ENCODE measurements around the gene FHAD1.

- TF ChIP-seq CTCF (IDR thresholded peaks at IDR 0.05) (no peak), POLR2A (IDR thresholded peaks at IDR 0.05) (no peak), EP300 (IDR thresholded peaks at IDR 0.05) (no peak), POLR2AphosphoS5 (IDR thresholded peaks at IDR 0.05) (no peak)
These were observed 177.2 kb downstream of the FHAD1 start for GRCh38 chr1:15424146-15424667.
